ENCODE measurements around the gene MUC5AC. TPM values are rescaled to one million over a fixed set of nuclear protein-coding genes. Genes with fewer than 3 reads are reported as not detected.

The MUC5AC gene
- total and polyA plus RNA-seq, 4 donors = not detected

- peak overlapping the region in 1 of 2 donors; percentile 35 for H3K27ac ChIP-seq (ENCODE audit: low read depth in 1 of 2, low read length in 2 of 2)
- H3K4me1 ChIP-seq (ENCODE audit: control insufficient read depth in 4 of 4, insufficient read depth in 4 of 4, low read length in 3 of 4) = peaks cover 0 to 8% (median 1%) of the 10 kb centered on the region in 4 donors
- DNase-seq (ENCODE audit: low spot score) = no peak
- no peak overlapping the region for H3K9ac ChIP-seq (ENCODE audit: low read depth in 1 of 2, low read length in 2 of 2)
- no peaks in the 10 kb centered on the region for H3K36me3 ChIP-seq (ENCODE audit: control insufficient read depth in 4 of 4, insufficient read depth in 3 of 4, low read depth in 1 of 4, low read length in 3 of 4)
- TF ChIP-seq HNF4A (conservative IDR thresholded peaks at IDR 0.05) (no peak), ZBTB33 (IDR thresholded peaks at IDR 0.05) (no peak), CTCF (IDR thresholded peaks at IDR 0.05; ENCODE audit: low read depth, low read length, missing input control) (no peak), FOXA2 (IDR thresholded peaks at IDR 0.05) (no peak), SP1 (IDR thresholded peaks at IDR 0.05) (no peak), MAX (IDR thresholded peaks at IDR 0.05) (no peak), TAF1 (conservative IDR thresholded peaks at IDR 0.05) (no peak), RAD21 (IDR thresholded peaks at IDR 0.05) (no peak), ATF3 (IDR thresholded peaks at IDR 0.05) (no peak), GABPA (IDR thresholded peaks at IDR 0.05 in 1 of 2, conservative IDR thresholded peaks at IDR 0.05 in 1 of 2) (no peak)
- H3K4me3 ChIP-seq (ENCODE audit: low read depth in 1 of 3, low read length in 3 of 3) = no peak overlapping the region
- H3K27me3 ChIP-seq (ENCODE audit: control insufficient read depth in 4 of 4, insufficient read depth in 4 of 4, low read length in 3 of 4) = no peaks in the 10 kb centered on the region
- no peaks in the 10 kb centered on the region for H3K9me3 ChIP-seq (ENCODE audit: control insufficient read depth in 4 of 4, low read length in 3 of 4)
- WGBS = 66% methylated on average over 22 of the region's 22 CpGs
Measured at GRCh38 chr11:1151366-1152315, 6.1 kb upstream of the MUC5AC start.

GRCh38 chr11:1152316-1153104 is 5.2 kb upstream of the MUC5AC start:
- H3K4me1 ChIP-seq (ENCODE audit: control insufficient read depth in 4 of 4, insufficient read depth in 4 of 4, low read length in 3 of 4) = peaks cover 0 to 8% (median 1%) of the 10 kb centered on the region in 4 donors
- H3K27ac ChIP-seq (ENCODE audit: low read depth in 1 of 2, low read length in 2 of 2) = no peak overlapping the region
- no peak for DNase-seq (ENCODE audit: low spot score)
- no peak overlapping the region for H3K4me3 ChIP-seq (ENCODE audit: low read depth in 1 of 3, low read length in 3 of 3)
- WGBS = 56% methylated on average over 22 of the region's 22 CpGs
- H3K9me3 ChIP-seq (ENCODE audit: control insufficient read depth in 4 of 4, low read length in 3 of 4) = no peaks in the 10 kb centered on the region
- no peaks in the 10 kb centered on the region for H3K36me3 ChIP-seq (ENCODE audit: control insufficient read depth in 4 of 4, insufficient read depth in 3 of 4, low read depth in 1 of 4, low read length in 3 of 4)
- TF ChIP-seq TAF1 (conservative IDR thresholded peaks at IDR 0.05) = no peak
- no peak for TF ChIP-seq HNF4G (IDR thresholded peaks at IDR 0.05)
- H3K27me3 ChIP-seq (ENCODE audit: control insufficient read depth in 4 of 4, insufficient read depth in 4 of 4, low read length in 3 of 4) = no peaks in the 10 kb centered on the region
- no peak overlapping the region for H3K9ac ChIP-seq (ENCODE audit: low read depth in 1 of 2, low read length in 2 of 2)
